Adrenal gland (tissue), 12 donors: ENCODE measurements around the gene ISCA2. TPM values are rescaled to one million over a fixed set of nuclear protein-coding genes. Genes with fewer than 3 reads are reported as not detected.

ENCODE experiments used
- DNase-seq, 7 donors: peaks; one replicate each; pipeline ENCODE4 v3.0.0-alpha.2; 2019 to 2020
- H3K27ac ChIP-seq, 5 donors: fragments of 200-600 bp; sonication (generic) in 4 of 5; 1 replicate in 3 of 5; 2 replicates in 2 of 5; pipeline versions ENCODE4 v1.5.1 to v1.8.0; 2016 to 2020; ENCODE audit warnings: mild to moderate bottlenecking in 1 of 5
- H3K27me3 ChIP-seq: fragments of 200-600 bp; 2 replicates; pipeline ENCODE4 v1.8.0; 2021
- H3K36me3 ChIP-seq, 2 donors: fragments of 200-600 bp; replicated peaks in 1 of 2; 1 replicate in 1 of 2; 2 replicates in 1 of 2; pipeline versions ENCODE4 v1.5.1 to v1.8.0; 2018 to 2022
- H3K4me1 ChIP-seq, 2 donors: fragments of 200-600 bp; replicated peaks in 1 of 2; 1 replicate in 1 of 2; 2 replicates in 1 of 2; pipeline versions ENCODE4 v1.5.1 to v1.8.0; 2018 to 2021
- H3K4me3 ChIP-seq, 4 donors: fragments of 200-600 bp; sonication (generic) in 3 of 4; one replicate each; pipeline ENCODE4 v1.5.1; 2016 to 2018
- H3K9me3 ChIP-seq, 3 donors: fragments of 200-600 bp; sonication (generic) in 1 of 3; replicated peaks in 1 of 3; 1 replicate in 2 of 3; 2 replicates in 1 of 3; pipeline versions ENCODE4 v1.5.1 to v1.8.0; 2016 to 2021
- CTCF ChIP-seq, 6 experiments: fragments of 450-650 bp in 4 of 6; fragments of 200-600 bp in 2 of 6; sonication (generic) in 1 of 6; IDR thresholded peaks; 1 replicate in 5 of 6; 2 replicates in 1 of 6; pipeline versions ENCODE4 v1.5.1 to v1.8.0; 2016 to 2021; ENCODE audit warnings: antibody characterized with exemption in 6 of 6, mild to moderate bottlenecking in 2 of 6, moderate library complexity in 1 of 6
- POLR2A ChIP-seq, 2 donors: fragments of 450-650 bp; IDR thresholded peaks; one replicate each; pipeline ENCODE4 v1.6.1; 2017; ENCODE audit warnings: antibody characterized with exemption in 2 of 2, mild to moderate bottlenecking in 2 of 2, moderate library complexity in 1 of 2
- WGBS, 4 donors: extraction: QIAGEN DNeasy Blood & Tissue Kit in 2 of 4; methylation state at CpG; one replicate each; pipeline versions ENCODE4 v1.1.5 to v1.1.7; 2013 to 2017; 5-methylcytosine and 5-hydroxymethylcytosine counted together
- intact Hi-C, 2 donors: fragments of 100-400 bp; cut with DNase I; formaldehyde crosslinking; loops; one replicate each; pipeline versions ENCODE4 v1.14.1 to v1.15.0; 2022 to 2023
- polyA plus RNA-seq, 3 donors: library from polyadenylated mRNA; stranded (reverse); fragments of 200-250 nt in 2 of 3; fragments of 350-450 nt in 1 of 3; fragmentation: Illumina TruSeq in 1 of 3; extraction: RNeasy Lipid Tissue Mini Kit (QIAGEN cat#74804) in 1 of 3; gene quantifications; one replicate each; pipeline ENCODE4 v1.2.3, GENCODE V29; 2013 to 2014
- total RNA-seq, 9 donors: library from RNA; depleted of rRNA in 4 of 9; stranded (reverse); fragments of >200 nt in 4 of 9; fragments of 120-200 nt in 1 of 9; fragmentation: NEBNext Ultra II Directional in 1 of 9; extraction: Animal tissue kit (Norgen Biotek cat#: 25700) in 1 of 9; gene quantifications; one replicate each; pipeline versions ENCODE4 v1.1.0 to v1.2.4, GENCODE V29; 2013 to 2023
- donor health status: healthy with polysubstance abuse.
- donor health status: Bipolar disorder and iron deficiency.
- donor health status: DM: yes; HTN: yes; CAD: no.
- donor health status: DM: no; HTN: no; CAD: no.
- donor health status: DM: no; HTN: no; CAD: no.
- donor health status: DM: yes; HTN: yes; CAD: no.

The ISCA2 gene
- total and polyA plus RNA-seq, 12 donors, result 13.2 to 63.6 (median 47.4) TPM

- no peak for DNase-seq
- intact Hi-C loops, result no loop called here
Measured at GRCh38 chr14:74515891-74516412, 22.4 kb downstream of the ISCA2 start.

GRCh38 chr14:74516451-74517160 lies 23.0 kb downstream of the ISCA2 start:
- Histone ChIP-seq H3K4me3 (no peak overlapping the region), H3K4me1 (peaks cover 7 to 8% of the 10 kb centered on the region in 2 donors), H3K27me3 (no peaks in the 10 kb centered on the region), H3K27ac (no peak overlapping the region), H3K36me3 (no peaks in the 10 kb centered on the region), H3K9me3 (no peaks in the 10 kb centered on the region)
- intact Hi-C loops, result no loop called here
- 49 to 75% (median 65%) methylated on average over 9 to 12 of the region's 12 CpGs for WGBS, 4 donors
- TF ChIP-seq POLR2A (IDR thresholded peaks at IDR 0.05) (no peak), CTCF (IDR thresholded peaks at IDR 0.05) (no peak)
- peak; percentile 60 to 89 (median 87) for DNase-seq

More at GRCh38 chr14:74515891-74516412, 22.4 kb downstream of the ISCA2 start:
- TF ChIP-seq CTCF (IDR thresholded peaks at IDR 0.05), result no peak
- TF ChIP-seq POLR2A (IDR thresholded peaks at IDR 0.05), result no peak
- WGBS, 4 donors, result 90 to 100% (median 95%) methylated on average over 5 to 8 of the region's 8 CpGs
- no peak overlapping the region for H3K4me3 ChIP-seq
- H3K9me3 ChIP-seq, result no peaks in the 10 kb centered on the region
- peaks cover 7 to 8% of the 10 kb centered on the region in 2 donors for H3K4me1 ChIP-seq
- no peaks in the 10 kb centered on the region for H3K27me3 ChIP-seq
- H3K36me3 ChIP-seq, result no peaks in the 10 kb centered on the region
- no peak overlapping the region for H3K27ac ChIP-seq

GRCh38 chr14:74517731-74518130 lies 24.2 kb downstream of the ISCA2 start:
- Histone ChIP-seq H3K4me3 (no peak overlapping the region), H3K27ac (no peak overlapping the region), H3K27me3 (no peaks in the 10 kb centered on the region), H3K4me1 (peaks cover 7 to 8% of the 10 kb centered on the region in 2 donors), H3K36me3 (no peaks in the 10 kb centered on the region), H3K9me3 (no peaks in the 10 kb centered on the region)
- no peak for TF ChIP-seq CTCF (IDR thresholded peaks at IDR 0.05)
- no peak for TF ChIP-seq POLR2A (IDR thresholded peaks at IDR 0.05)
- DNase-seq, result no peak
- intact Hi-C loops, result no loop called here
- 90 to 95% (median 93%) methylated on average over 4 of the region's 4 CpGs for WGBS, 4 donors

- DNase-seq, result no peak
Measured at GRCh38 chr14:74518221-74518620, 24.7 kb downstream of the ISCA2 start.

More at GRCh38 chr14:74518221-74518620, 24.7 kb downstream of the ISCA2 start:
- H3K27ac ChIP-seq, result no peak overlapping the region
- peaks cover 7 to 8% of the 10 kb centered on the region in 2 donors for H3K4me1 ChIP-seq
- H3K9me3 ChIP-seq, result no peaks in the 10 kb centered on the region
- H3K27me3 ChIP-seq, result no peaks in the 10 kb centered on the region
- intact Hi-C loops, result no loop called here
- TF ChIP-seq POLR2A (IDR thresholded peaks at IDR 0.05) (no peak), CTCF (IDR thresholded peaks at IDR 0.05) (no peak)
- H3K4me3 ChIP-seq, result no peak overlapping the region
- WGBS, 4 donors, result 79 to 95% (median 88%) methylated on average over 6 of the region's 6 CpGs
- no peaks in the 10 kb centered on the region for H3K36me3 ChIP-seq
